Body of pancreas (tissue), 4 donors: Measurements from ENCODE around the gene CIAPIN1. TPM values are rescaled to one million over a fixed set of nuclear protein-coding genes. Genes with fewer than 3 reads are reported as not detected.

Experiments used
- ATAC-seq: fragments of 150-250 bp; one replicate; pipeline ENCODE4 v1.9.1; 2016
- DNase-seq, 4 donors: peaks; one replicate each; pipeline ENCODE4 v3.0.0-alpha.2; 2019
- H3K27ac ChIP-seq, 4 donors: fragments of 200-600 bp; sonication (generic); 1 replicate in 3 of 4; 2 replicates in 1 of 4; pipeline versions ENCODE4 v1.5.1 to v1.6.1; 2016 to 2019; ENCODE audit warnings: mild to moderate bottlenecking in 1 of 4, mixed read lengths in 1 of 4, moderate library complexity in 1 of 4
- H3K27me3 ChIP-seq, 2 donors: fragments of 200-600 bp; sonication (generic); one replicate each; pipeline ENCODE4 v1.6.0; 2016; ENCODE audit warnings: mild to moderate bottlenecking in 1 of 2
- H3K36me3 ChIP-seq, 2 donors: fragments of 200-600 bp; sonication (generic); replicated peaks in 1 of 2; 2 replicates each; pipeline ENCODE4 v1.5.1; 2016; ENCODE audit warnings: low read depth in 2 of 2; ENCODE audit not compliant: insufficient read depth in 1 of 2
- H3K4me1 ChIP-seq: fragments of 200-600 bp; sonication (generic); one replicate; pipeline ENCODE4 v1.6.0; 2016
- H3K4me3 ChIP-seq, 2 donors: fragments of 200-600 bp; sonication (generic); 1 replicate in 1 of 2; 2 replicates in 1 of 2; pipeline ENCODE4 v1.5.1; 2016 to 2019
- H3K9me3 ChIP-seq, 3 donors: fragments of 200-600 bp; sonication (generic); 1 replicate in 2 of 3; 2 replicates in 1 of 3; pipeline ENCODE4 v1.5.1; 2016
- CTCF ChIP-seq, 7 experiments: fragments of 450-650 bp in 4 of 7; fragments of 200-600 bp in 3 of 7; sonication (generic) in 3 of 7; IDR thresholded peaks; one replicate each; pipeline ENCODE4 v1.5.1; 2016 to 2019; ENCODE audit warnings: antibody characterized with exemption in 7 of 7
- POLR2A ChIP-seq, 3 donors: fragments of 450-650 bp; IDR thresholded peaks; one replicate each; pipeline ENCODE4 v1.6.1; 2016; ENCODE audit warnings: antibody characterized with exemption in 3 of 3, mild to moderate bottlenecking in 2 of 3
- WGBS, 2 donors: methylation state at CpG; one replicate each; pipeline ENCODE4 v1.1.5; 2017; 5-methylcytosine and 5-hydroxymethylcytosine counted together
- intact Hi-C: fragments of 100-400 bp; cut with DNase I; formaldehyde crosslinking; loops from one replicate; pipeline ENCODE4 v1.15.1; 2023
- total RNA-seq, 2 donors: library from RNA; depleted of rRNA; stranded (reverse); fragments of >200 nt; gene quantifications; one replicate each; pipeline ENCODE4 v1.1.0, GENCODE V29; 2016

CIAPIN1 gene
- total RNA-seq = 10 to 100 TPM; 13.5 to 19.4 TPM

- peaks cover 24% of the 10 kb centered on the region for H3K4me1 ChIP-seq
- peaks cover 0 to 8% of the 10 kb centered on the region in 2 donors for H3K36me3 ChIP-seq
- peak within 1 kb of the TSS; percentile 69 to 93 for H3K4me3 ChIP-seq
- intact Hi-C loops = no loop called here
- H3K9me3 ChIP-seq = no peaks in the 10 kb centered on the region
- peak; percentile 95 to 97 (median 96) for DNase-seq
- peak; percentile 87 to 94 (median 93) for TF ChIP-seq POLR2A (IDR thresholded peaks at IDR 0.05)
- no peak for TF ChIP-seq CTCF (IDR thresholded peaks at IDR 0.05)
- no peaks in the 10 kb centered on the region for H3K27me3 ChIP-seq
- peak; percentile 98 for ATAC-seq
- peak within 1 kb of the TSS; percentile 77 to 95 (median 91) for H3K27ac ChIP-seq
- WGBS, 2 donors = 0% methylated on average over 8 to 43 of the region's 68 CpGs
Observed at GRCh38 chr16:57447186-57447962, at the start of gene CIAPIN1, which contains the start of gene COQ9. CIAPIN1 (minus strand) TSS chr16:57447385; CDS start chr16:57440928, 6,457 bp downstream. COQ9 (plus strand) TSS chr16:57447479; CDS start chr16:57447506, 27 bp downstream.

GRCh38 chr16:57493767-57494166, 46.6 kb upstream of the CIAPIN1 start:
- TF ChIP-seq CTCF (IDR thresholded peaks at IDR 0.05) = no peak
- TF ChIP-seq POLR2A (IDR thresholded peaks at IDR 0.05) = no peak
- no peaks in the 10 kb centered on the region for H3K27me3 ChIP-seq
- intact Hi-C loops = no loop called here
- ATAC-seq (no peak), DNase-seq (no peak)
- H3K27ac ChIP-seq = no peak overlapping the region
- WGBS, 2 donors = 82 to 87% methylated on average over 4 of the region's 4 CpGs
- no peak overlapping the region for H3K4me3 ChIP-seq
- no peaks in the 10 kb centered on the region for H3K4me1 ChIP-seq
- H3K36me3 ChIP-seq = no peaks in the 10 kb centered on the region
- no peaks in the 10 kb centered on the region for H3K9me3 ChIP-seq

- intact Hi-C loops = no loop called here
- peaks cover 21% of the 10 kb centered on the region for H3K4me1 ChIP-seq
- WGBS, 2 donors = 88 to 95% methylated on average over 5 of the region's 5 CpGs
- no peak for ATAC-seq
- H3K27ac ChIP-seq = no peak overlapping the region
- TF ChIP-seq CTCF (IDR thresholded peaks at IDR 0.05) (no peak), POLR2A (IDR thresholded peaks at IDR 0.05) (no peak)
- no peak overlapping the region for H3K4me3 ChIP-seq
- H3K36me3 ChIP-seq = no peaks in the 10 kb centered on the region
- no peaks in the 10 kb centered on the region for H3K9me3 ChIP-seq
- no peak for DNase-seq
- H3K27me3 ChIP-seq = no peaks in the 10 kb centered on the region
Observed at GRCh38 chr16:57489229-57489628, 42.0 kb upstream of the CIAPIN1 start.

- intact Hi-C loops = no loop called here
- peaks cover 39% of the 10 kb centered on the region for H3K4me1 ChIP-seq
- no peak overlapping the region for H3K4me3 ChIP-seq
- no peak for ATAC-seq
- H3K27ac ChIP-seq = peak overlapping the region; percentile 68 to 76 (median 69)
- no peaks in the 10 kb centered on the region for H3K27me3 ChIP-seq
- WGBS, 2 donors = 89 to 100% methylated on average over 7 to 8 of the region's 8 CpGs
- no peak for DNase-seq
- TF ChIP-seq CTCF (IDR thresholded peaks at IDR 0.05) (no peak), POLR2A (IDR thresholded peaks at IDR 0.05) (no peak)
- no peaks in the 10 kb centered on the region for H3K36me3 ChIP-seq
- H3K9me3 ChIP-seq = no peaks in the 10 kb centered on the region
Observed at GRCh38 chr16:57486858-57487834, 40.0 kb upstream of the CIAPIN1 start.
